Measurements from ENCODE around the gene QSOX2. TPM values are rescaled to one million over a fixed set of nuclear protein-coding genes. Genes with fewer than 3 reads are reported as not detected.

The QSOX2 gene
- total RNA-seq, 4 donors from 2014 or later = 5.1 to 23.9 (median 7.4) TPM

- no peak for TF ChIP-seq POLR2A (IDR thresholded peaks at IDR 0.05)
- TF ChIP-seq CTCF (IDR thresholded peaks at IDR 0.05) = no peak
- Histone ChIP-seq H3K27me3 (peaks cover 0 to 4% of the 10 kb centered on the region in 2 donors), H3K4me1 (no peaks in the 10 kb centered on the region)
These were observed 73.7 kb downstream of the QSOX2 start for GRCh38 chr9:136171801-136172411.

GRCh38 chr9:136171009-136171800, 74.4 kb downstream of the QSOX2 start:
- Histone ChIP-seq H3K9me3 (no peaks in the 10 kb centered on the region), H3K27me3 (peaks cover 0 to 4% of the 10 kb centered on the region in 2 donors), H3K27ac (no peak overlapping the region), H3K36me3 (no peaks in the 10 kb centered on the region), H3K4me1 (no peaks in the 10 kb centered on the region), H3K4me3 (no peak overlapping the region)
- no peak for DNase-seq
- TF ChIP-seq POLR2A (IDR thresholded peaks at IDR 0.05) = no peak
- TF ChIP-seq CTCF (IDR thresholded peaks at IDR 0.05) = no peak

More at GRCh38 chr9:136171801-136172411, 73.7 kb downstream of the QSOX2 start:
- no peaks in the 10 kb centered on the region for H3K9me3 ChIP-seq
- no peaks in the 10 kb centered on the region for H3K36me3 ChIP-seq
- no peak for DNase-seq
- H3K27ac ChIP-seq = no peak overlapping the region
- no peak overlapping the region for H3K4me3 ChIP-seq

- H3K4me3 ChIP-seq = no peak overlapping the region
- TF ChIP-seq POLR2A (IDR thresholded peaks at IDR 0.05) (no peak), CTCF (IDR thresholded peaks at IDR 0.05) (peak; percentile 41 to 74 (median 54))
- no peaks in the 10 kb centered on the region for H3K9me3 ChIP-seq
- DNase-seq = peak in 2 of 3 donors; percentile 40 to 68
- no peak overlapping the region for H3K27ac ChIP-seq
- H3K4me1 ChIP-seq = no peaks in the 10 kb centered on the region
- no peaks in the 10 kb centered on the region for H3K36me3 ChIP-seq
- peaks cover 0 to 4% of the 10 kb centered on the region in 2 donors for H3K27me3 ChIP-seq
These were observed 75.4 kb downstream of the QSOX2 start for GRCh38 chr9:136170006-136170901.

GRCh38 chr9:136169495-136169894, 76.1 kb downstream of the QSOX2 start:
- Histone ChIP-seq H3K4me3 (no peak overlapping the region), H3K27me3 (peaks cover 0 to 4% of the 10 kb centered on the region in 2 donors), H3K9me3 (no peaks in the 10 kb centered on the region), H3K27ac (no peak overlapping the region), H3K4me1 (no peaks in the 10 kb centered on the region), H3K36me3 (no peaks in the 10 kb centered on the region)
- DNase-seq = no peak
- TF ChIP-seq CTCF (IDR thresholded peaks at IDR 0.05) (no peak), POLR2A (IDR thresholded peaks at IDR 0.05) (no peak)

- Histone ChIP-seq H3K36me3 (no peaks in the 10 kb centered on the region), H3K4me3 (no peak overlapping the region)
These were observed 82.3 kb downstream of the QSOX2 start for GRCh38 chr9:136163248-136163850.

More at GRCh38 chr9:136163248-136163850, 82.3 kb downstream of the QSOX2 start:
- H3K9me3 ChIP-seq = peaks cover 0 to 4% (median 0%) of the 10 kb centered on the region in 4 donors
- H3K27me3 ChIP-seq = no peaks in the 10 kb centered on the region
- no peak overlapping the region for H3K27ac ChIP-seq
- no peaks in the 10 kb centered on the region for H3K4me1 ChIP-seq
- DNase-seq = no peak
- TF ChIP-seq CTCF (IDR thresholded peaks at IDR 0.05) = no peak
- no peak for TF ChIP-seq POLR2A (IDR thresholded peaks at IDR 0.05)

All from Peyer's patch (tissue), 4 donors.